GM12891 (cell line): Measurements from ENCODE around the gene VIPR1.

ENCODE experiments used
- POLR2A ChIP-seq: IDR thresholded peaks from 2 replicates; pipeline ENCODE4 v1.6.1; 2011; ENCODE audit warnings: low read depth, low read length, control low read depth
- POLR2AphosphoS5 ChIP-seq: IDR thresholded peaks from 2 replicates; pipeline ENCODE4 v1.6.1; 2011; ENCODE audit warnings: low read depth, low read length, control low read depth
- POU2F2 ChIP-seq: IDR thresholded peaks from 2 replicates; pipeline ENCODE4 v1.6.1; 2011; ENCODE audit warnings: low read depth, mild to moderate bottlenecking, control low read depth, low read length, moderate library complexity
- SPI1 ChIP-seq: IDR thresholded peaks from 2 replicates; pipeline ENCODE4 v1.6.1; 2011; ENCODE audit warnings: low read depth, low read length, control low read depth
- TAF1 ChIP-seq: IDR thresholded peaks from 2 replicates; pipeline ENCODE4 v1.6.1; 2011; ENCODE audit warnings: low read depth, low read length, control low read depth

- TF ChIP-seq SPI1, result no peak
- no peak for TF ChIP-seq POLR2A
- no peak for TF ChIP-seq POLR2AphosphoS5
- TF ChIP-seq POU2F2, result no peak
- no peak for TF ChIP-seq TAF1
Observed at GRCh38 chr3:42562047-42562907, 59.8 kb downstream of the VIPR1 start.
